Measurements from ENCODE around the gene RPP25L.

DNA sequence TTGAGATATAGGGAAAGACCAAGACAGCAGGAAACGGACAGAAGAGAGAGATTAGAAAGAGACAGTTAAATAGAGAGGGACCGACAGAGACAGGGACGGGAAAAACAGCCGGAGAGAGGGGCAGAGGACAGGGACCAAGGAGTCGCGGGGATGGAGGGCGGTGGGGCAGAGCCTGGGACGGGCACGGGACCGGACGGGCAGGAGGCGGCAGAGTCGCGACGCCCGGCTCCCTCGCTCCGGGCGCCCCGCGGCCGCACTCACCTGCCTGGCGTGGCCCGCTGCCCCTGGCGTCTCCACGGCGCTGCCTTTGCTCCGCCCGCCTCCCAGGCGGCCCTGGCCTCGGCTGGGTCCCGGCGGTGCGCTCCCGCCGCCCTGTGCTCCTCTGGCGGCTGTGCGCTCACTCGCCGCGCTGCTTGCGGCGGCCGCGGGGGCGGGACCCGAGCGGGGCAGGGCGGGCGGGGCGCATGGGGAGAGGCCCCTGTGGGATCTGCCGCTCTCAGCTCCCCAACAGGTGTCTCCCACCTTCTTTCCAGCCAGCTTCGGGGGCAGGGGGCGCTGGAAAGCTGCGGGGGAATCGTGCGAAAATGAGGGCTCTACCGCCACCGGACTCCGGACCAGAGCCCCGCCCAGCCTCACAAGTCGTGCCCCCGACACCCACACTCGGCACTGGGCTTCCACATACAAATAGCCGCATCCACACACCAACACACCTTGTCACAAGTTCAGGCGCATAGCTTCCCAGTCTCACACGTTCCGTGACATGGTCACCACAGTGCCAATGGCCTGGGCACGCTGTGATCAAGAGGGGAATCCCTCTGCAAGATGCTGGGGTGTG lies 17.0 kb upstream of the RPP25L start, which contains the start of gene ARID3C:
- TF ChIP-seq, protein P1, sequence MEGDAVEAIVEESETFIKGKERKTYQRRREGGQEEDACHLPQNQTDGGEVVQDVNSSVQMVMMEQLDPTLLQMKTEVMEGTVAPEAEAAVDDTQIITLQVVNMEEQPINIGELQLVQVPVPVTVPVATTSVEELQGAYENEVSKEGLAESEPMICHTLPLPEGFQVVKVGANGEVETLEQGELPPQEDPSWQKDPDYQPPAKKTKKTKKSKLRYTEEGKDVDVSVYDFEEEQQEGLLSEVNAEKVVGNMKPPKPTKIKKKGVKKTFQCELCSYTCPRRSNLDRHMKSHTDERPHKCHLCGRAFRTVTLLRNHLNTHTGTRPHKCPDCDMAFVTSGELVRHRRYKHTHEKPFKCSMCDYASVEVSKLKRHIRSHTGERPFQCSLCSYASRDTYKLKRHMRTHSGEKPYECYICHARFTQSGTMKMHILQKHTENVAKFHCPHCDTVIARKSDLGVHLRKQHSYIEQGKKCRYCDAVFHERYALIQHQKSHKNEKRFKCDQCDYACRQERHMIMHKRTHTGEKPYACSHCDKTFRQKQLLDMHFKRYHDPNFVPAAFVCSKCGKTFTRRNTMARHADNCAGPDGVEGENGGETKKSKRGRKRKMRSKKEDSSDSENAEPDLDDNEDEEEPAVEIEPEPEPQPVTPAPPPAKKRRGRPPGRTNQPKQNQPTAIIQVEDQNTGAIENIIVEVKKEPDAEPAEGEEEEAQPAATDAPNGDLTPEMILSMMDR (conservative IDR thresholded peaks at IDR 0.05; ENCODE audit: low read depth, low read length): no peak
- TF ChIP-seq EZH2 (IDR thresholded peaks at IDR 0.05; ENCODE audit: low read length, unreplicated experiment): no peak
- no peak for TF ChIP-seq EZH2phosphoT487 (IDR thresholded peaks at IDR 0.05; ENCODE audit: borderline replicate concordance, low read length)
